HTERT RPE-1 (cell line): Measurements from ENCODE around the gene SLC19A1.
"Not testable (repeated sequence)": the region's sequence is repeated elsewhere in the genome, so short reads cannot be mapped to it uniquely, and the experiment has no call there.

Experiments used
- in situ Hi-C: fragments of 300-500 bp; cut with MboI; formaldehyde crosslinking; loops from 4 replicates; pipeline ENCODE4 v1.14.3; 2020; ENCODE audit warnings: low sequenced_read_pairs

The SLC19A1 gene

GRCh38 chr21:45576838-45577737 is 34.8 kb upstream of the SLC19A1 start:
- in situ Hi-C loops = no loop called here

GRCh38 chr21:45575993-45576837 is 34.0 kb upstream of the SLC19A1 start:
- in situ Hi-C loops = no loop called here

- in situ Hi-C loops = no loop called here
Observed at GRCh38 chr21:45575304-45575992, 33.2 kb upstream of the SLC19A1 start.

GRCh38 chr21:45574691-45575090 is 32.5 kb upstream of the SLC19A1 start:
- in situ Hi-C loops = no loop called here

- in situ Hi-C loops = no loop called here
Observed at GRCh38 chr21:45574081-45574501, 31.9 kb upstream of the SLC19A1 start.

GRCh38 chr21:45573452-45574035 is 31.3 kb upstream of the SLC19A1 start:
- in situ Hi-C loops = no loop called here

- in situ Hi-C loops = no loop called here
Observed at GRCh38 chr21:45572783-45573451, 30.7 kb upstream of the SLC19A1 start.

- in situ Hi-C loops = no loop called here
Observed at GRCh38 chr21:45572231-45572630, 30.0 kb upstream of the SLC19A1 start.

- in situ Hi-C loops = no loop called here
Observed at GRCh38 chr21:45571641-45572040, 29.4 kb upstream of the SLC19A1 start.

GRCh38 chr21:45570826-45571601 is 28.8 kb upstream of the SLC19A1 start:
- in situ Hi-C loops = no loop called here

- in situ Hi-C loops = no loop called here
Observed at GRCh38 chr21:45570071-45570470, 27.8 kb upstream of the SLC19A1 start.

GRCh38 chr21:45568383-45568782 is 26.1 kb upstream of the SLC19A1 start:
- in situ Hi-C loops = no loop called here

GRCh38 chr21:45564137-45564536 is 21.9 kb upstream of the SLC19A1 start:
- in situ Hi-C loops = not testable (repeated sequence)

- in situ Hi-C loops = no loop called here
Observed at GRCh38 chr21:45562965-45563364, 20.7 kb upstream of the SLC19A1 start.

GRCh38 chr21:45562402-45562801 is 20.2 kb upstream of the SLC19A1 start:
- in situ Hi-C loops = no loop called here

GRCh38 chr21:45561241-45561640 is 19.0 kb upstream of the SLC19A1 start:
- in situ Hi-C loops = not testable (repeated sequence)

- in situ Hi-C loops = no loop called here
Observed at GRCh38 chr21:45560106-45561021, 18.1 kb upstream of the SLC19A1 start.
